HG02623 (cell line): ENCODE results near the gene USHBP1.
A peak's percentile ranks its signal among the peaks of the same experiment; 100 is the strongest.

ENCODE experiments used
- ATAC-seq: cut with Tn5 transposase; IDR thresholded peaks from one replicate; pipeline ENCODE4 v1.9.1; 2021; ENCODE audit warnings: moderate library complexity; ENCODE audit not compliant: unreplicated experiment

USHBP1 gene

DNA sequence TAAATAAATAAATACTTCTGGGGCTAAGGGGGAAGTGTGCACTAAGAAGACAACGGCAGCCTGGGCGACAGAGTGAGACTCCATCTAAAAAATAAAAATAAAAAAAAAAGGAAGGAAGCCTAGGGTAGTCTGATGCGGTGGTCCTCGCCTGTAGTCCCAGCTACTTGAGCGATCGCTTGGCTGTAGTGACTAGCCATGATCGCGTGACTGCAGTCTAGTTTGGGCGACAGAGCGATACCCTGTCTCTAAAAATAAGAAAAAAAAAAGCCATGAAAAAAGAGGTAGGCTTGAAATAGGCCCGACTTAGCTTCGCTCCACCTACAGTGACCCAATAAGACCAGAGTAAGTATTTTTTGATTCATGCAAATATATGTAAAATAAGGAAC lies 2.0 kb upstream of the USHBP1 start:
- no peak for ATAC-seq

DNA sequence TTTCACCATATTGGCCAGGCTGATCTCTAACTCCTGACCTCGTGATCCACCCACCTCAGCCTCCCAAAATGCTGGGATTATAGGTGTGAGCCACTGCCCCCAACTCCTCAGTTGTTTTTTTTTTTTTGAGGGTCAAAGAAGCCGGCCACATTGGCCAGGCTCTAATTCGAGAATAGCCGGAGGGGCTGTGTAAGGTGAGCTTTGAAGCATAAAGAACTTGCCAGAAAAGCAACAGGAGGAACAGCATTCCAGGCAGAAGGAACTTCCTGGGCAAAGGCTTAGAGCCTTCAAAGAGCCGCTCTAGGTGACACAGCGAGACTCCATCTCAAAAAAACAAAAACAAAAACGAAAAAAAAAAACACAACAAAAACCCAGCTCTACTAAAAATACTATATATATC lies 1.5 kb upstream of the USHBP1 start:
- no peak for ATAC-seq

DNA sequence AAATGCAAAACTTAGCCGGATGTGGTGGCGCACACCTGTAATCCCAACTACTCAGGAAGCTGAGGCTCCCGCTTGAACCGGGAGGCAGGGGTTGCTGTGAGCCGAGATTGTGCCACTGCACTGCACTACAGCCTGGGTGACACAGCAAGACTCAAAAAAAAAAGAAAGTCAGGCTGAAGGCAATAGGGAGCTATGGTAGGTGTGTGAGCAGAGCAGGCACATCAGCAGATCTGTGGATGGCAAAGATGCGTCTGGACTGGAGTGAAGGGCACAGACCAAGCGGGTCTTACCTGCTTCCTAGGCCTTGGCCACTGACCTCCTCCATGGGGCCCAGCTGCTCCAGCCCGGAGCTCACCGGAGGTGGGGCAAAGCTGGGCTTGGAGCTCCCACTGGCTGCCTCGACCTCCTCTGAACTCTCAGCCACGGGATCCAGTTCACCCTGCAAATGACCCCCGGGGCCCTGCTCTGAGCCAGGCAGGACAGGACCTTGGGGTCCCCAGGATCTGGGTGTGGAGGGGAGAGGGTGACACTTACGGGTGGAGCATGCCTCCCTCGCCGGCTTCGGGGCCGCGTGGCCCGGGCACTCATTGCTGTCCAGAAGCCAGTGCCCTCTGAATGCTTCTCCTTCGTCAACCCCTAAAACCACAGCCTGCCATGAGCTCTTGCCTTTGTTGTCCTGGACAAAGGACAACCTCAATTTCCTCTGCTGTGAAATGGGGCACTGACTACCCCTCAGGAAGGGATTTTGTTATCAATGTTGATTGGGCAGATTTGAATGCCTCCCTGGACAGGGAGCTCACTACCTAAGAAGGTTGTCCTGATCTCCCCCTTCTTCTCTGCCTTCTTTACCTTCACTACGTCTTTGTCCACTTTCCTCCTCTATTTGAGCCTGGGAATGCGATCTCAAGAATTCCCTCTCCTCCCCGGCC lies 569 bp downstream of the USHBP1 start:
- no peak for ATAC-seq

DNA sequence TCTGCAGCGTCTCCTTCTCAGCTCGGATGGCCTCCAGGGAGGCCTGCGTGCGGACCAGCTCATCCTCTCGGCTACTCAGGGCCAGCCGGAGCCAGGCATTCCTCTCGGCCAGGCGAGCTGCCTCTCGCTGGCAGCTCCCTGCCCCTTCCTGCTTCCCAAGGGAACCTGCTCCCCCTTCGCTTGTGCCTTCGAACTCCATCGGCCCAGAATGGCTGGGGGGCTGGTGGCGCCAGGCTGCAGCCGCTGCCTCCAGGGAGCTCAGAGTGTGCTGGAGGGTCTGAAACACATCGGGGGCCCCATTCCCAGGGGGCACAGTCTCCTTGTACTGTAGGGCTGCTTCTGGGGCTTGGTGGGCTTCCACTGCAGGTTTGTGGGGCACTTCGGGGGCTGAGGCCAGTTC lies 2.0 kb downstream of the USHBP1 start:
- no peak for ATAC-seq

DNA sequence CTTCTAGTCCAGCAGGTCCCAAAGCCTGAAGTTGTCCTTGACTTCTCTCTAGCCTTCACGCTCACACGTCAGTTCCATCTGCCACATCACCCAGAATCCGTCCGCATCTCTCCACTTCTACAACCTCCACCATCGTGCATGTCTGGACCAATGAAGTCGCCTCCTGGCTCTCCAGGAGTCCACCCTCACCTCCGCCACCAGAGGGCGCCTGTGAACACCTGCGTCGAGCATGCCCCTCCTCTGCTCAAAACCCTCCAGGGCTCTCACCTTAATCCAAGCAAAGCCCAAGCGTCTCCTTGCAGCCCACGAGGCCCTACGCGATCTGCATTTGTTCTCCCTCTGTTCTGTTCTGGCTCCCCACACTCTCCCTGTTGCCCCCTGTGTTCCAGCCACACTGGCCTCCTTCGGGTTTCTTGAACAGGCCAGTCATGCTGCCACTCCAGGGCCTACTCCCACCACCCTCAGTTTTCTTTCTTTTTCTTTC lies 3.7 kb downstream of the USHBP1 start:
- peak; percentile 50 for ATAC-seq

DNA sequence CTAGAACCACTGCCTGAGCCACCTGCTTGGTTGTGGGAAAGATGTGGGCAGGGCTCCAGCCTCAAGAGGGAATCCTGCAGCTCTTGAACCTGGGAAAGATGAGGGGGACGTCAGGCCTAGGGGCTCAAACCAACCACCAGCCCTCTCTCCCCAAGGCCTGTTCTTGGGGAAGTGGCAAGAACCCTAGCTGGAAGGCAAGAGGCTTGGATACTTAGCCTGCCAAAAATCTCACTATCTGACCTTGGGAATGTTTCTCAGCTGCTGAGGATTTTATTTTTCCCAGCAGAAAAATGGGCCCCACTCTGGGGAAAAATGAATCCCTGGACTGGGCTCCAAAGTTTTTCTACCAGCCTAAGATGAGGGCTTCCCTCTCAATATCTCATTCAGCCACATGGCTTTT lies 4.6 kb downstream of the USHBP1 start:
- ATAC-seq: no peak

DNA sequence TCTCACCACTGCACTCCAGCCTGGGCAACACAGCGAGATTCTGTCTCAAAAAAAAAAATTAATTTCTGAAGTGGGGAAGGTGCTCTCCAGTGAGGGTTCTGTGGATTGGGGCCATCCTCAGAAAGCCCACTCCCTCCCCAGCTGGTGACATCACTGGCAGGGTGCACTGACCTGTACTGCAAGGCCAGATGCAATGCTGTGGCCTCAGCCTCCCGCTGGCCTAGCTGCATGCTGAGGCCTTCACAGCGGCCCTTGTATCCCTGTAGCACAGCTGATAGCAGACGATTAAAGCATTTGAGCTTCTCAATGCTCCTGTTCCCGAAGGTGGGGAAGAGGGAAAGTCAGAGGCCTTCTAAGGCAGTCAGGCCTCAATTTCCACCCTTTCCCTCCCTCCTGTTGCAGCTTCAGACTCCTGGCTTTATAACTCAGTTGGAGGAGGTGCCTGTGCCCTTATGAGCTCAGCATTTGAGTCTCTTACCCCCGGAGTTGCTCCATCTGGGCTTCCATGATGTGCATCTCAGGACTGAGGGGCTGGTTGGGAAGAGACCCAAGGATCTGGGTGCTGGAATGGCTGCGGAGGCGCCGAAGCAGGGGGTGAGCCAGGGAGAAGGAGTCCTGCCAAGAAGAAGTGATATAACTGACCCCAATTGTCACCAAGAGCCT lies 5.3 kb downstream of the USHBP1 start:
- no peak for ATAC-seq

DNA sequence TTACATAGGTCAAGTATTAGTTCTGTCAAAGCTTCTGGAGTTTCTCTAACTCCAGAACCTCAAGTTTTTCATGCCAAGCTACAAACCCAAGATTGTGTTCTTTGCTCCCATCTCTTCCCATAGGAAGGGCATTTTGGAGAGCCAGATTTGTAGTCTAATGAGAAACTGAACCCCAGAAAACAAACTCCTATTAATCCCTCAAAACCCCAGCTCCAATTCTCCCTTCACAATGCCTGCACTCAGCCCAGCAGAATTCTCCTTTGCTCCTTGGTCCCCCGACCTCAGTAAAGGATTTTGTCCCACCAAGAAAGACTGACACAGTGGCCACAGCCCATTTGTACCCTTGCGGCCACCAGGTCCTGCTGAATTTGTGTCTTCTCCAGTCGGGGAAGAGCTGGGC lies 8.4 kb downstream of the USHBP1 start:
- ATAC-seq: no peak

DNA sequence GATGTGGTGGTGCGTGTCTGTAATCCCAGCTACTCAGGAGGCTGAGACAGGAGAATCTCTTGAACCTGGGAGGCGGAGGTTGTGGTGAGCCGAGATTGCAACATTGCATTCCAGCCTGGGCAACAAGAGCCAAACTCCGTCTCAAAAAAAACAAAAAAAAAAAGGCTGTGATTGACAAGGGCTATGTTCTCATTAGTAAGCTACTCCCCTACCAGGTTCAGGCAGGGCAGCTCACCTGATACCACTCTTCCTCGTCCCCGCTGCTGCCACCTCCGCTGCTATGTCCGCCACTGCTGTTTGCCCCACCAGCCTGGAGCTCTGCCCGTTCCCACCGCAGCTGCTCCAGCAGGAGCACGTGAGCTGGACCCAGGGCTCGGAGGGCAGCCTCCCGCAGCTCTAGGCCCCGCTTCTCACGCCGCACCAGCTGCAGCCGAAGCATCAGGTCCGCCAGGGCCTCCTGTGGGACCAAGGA lies 9.4 kb downstream of the USHBP1 start:
- no peak for ATAC-seq

DNA sequence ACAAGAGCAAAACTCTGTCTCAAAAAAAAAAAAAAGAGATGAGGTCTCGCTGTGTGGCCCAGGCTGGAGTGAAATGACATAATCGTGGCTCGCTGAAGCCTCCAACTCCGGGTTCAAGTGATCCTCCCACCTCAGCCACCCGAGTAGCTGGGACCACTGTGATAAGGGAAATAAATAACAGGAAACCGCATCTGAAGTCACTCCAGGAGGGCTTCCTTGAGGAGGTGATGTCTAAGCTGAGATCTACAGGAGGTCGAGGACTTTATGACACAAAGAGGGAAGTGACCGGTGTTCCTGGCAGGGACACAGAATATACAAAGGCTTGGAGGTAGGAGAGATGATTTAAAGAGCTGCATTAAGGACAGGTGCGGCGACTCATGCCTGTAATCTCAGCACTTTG lies 9.9 kb downstream of the USHBP1 start:
- ATAC-seq: no peak

DNA sequence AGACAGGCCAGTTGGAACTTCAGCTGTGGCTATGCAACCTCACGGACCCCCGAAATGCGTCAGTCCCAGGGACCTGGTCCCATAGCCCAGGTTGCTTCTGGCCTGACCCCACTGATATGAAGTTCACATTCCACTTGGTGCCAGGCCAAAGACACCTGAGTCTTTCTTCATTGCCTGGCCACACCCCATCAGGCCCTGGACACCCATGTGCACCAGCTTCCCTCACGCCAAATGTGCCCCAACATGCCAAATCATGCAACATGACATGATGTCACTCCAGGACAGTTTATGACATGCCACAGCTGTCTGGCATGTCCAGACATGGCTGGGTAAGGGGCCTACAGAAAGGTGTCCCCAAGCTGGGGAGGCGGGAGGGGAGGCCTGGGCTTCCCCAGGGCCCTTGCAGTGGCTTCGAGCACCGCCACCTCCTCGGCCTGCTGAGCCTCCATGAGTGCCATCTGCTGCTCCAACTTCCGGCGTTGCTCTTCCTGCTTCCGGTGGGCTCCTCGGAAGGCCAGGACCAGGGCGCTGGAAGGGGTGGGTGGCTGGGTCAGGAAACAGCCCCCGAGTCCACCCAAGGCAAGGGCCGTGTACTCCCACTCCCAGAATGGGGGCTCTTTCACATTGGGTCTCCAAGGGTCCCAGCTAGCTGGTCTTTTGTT lies 14.5 kb downstream of the USHBP1 start:
- ATAC-seq: no peak

DNA sequence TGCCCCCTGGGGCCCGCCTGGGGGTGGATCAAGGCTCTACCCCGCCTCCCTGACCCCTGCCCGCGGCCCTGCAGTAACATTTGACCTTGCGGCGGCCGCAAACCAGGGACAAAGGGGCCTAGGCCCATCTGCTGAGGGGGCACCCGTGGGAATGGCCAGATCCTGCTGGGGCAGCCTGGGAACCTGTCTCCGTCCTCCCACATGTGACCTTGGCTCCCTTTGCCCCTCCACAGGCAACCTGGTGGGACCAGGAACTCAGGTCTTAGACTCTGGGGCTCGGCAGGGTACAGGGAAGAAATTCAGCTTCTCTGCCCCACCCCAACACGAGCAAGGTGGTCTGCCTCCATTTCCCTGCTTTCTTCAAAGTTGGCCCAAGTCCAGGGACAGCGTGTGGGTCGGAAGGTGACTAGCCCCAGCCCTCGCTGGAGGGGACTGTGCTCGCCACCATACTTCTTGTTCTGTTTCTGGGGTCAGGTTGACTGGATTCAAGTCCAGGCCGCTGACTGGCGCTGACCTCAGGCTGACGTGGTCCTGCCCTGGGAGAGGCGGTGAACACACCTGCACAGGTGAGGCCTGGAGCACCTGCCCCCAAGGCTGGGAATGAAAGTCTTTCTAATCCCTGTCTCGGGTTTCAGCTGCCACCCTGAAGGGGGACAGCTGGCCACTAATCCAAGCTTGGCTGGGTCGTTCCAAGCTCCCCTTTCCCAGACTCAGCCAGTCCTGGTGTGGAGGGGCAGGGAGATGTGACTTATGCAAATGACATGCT lies 16.4 kb downstream of the USHBP1 start:
- no peak for ATAC-seq

DNA sequence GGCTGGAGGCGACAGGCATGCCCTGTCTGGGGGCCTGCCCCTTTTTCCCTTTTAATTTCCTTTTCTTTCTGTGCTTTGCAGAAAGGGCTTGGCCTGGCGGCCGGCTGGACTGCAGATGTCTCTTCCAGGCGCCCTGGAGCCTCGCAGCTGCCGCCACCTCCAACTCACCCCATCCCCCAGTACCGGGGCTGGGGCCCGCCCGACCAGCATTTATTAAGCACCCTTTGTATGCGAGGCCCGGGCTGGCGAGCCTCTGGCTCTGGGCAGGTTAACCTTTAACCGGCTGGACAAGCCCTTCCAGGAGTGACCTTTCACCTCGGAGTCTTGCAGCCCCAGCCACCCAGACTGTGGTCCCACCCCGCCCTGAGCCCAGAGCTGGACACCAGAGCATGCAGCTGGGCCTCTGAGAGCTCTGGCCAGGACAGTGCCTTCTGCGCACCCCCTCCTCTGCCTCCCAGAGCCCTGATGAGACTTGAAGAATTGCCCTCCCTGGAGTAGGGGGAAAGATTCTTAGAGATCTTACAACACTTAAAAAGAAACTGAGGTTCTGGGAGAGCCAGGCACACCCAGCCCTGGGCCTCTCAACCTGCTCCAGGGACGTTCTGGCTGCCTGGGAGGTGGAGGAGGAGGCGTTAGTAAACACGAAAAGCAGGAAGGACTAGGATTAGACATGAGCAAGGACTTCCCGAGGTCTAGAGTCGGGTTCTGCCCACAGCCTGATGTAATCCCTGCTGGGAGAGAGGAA lies 17.7 kb downstream of the USHBP1 start:
- ATAC-seq: no peak

DNA sequence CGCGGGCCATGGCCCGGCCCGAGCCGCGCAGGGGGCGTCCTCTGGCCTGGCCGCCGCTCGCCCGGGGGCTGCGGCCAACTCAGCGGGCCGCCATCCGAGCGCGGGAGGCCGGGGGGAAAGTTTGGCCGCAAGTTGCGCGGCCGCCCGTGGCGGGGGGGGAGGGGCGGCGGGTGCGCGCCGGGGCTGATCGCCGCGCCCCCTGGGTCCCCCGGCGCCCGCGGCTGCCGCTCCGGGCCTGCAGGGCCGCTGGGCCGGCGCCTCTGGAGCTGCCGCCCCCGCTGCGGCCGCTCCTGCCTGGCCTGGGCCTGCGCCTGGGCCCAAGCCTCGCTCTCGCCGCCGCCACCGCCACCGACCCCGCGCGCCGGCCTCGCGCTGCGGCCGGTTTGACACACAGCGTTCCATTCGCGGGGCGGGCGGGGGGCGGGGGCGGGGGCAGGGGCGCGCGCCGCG lies 19.0 kb downstream of the USHBP1 start, which contains the start of gene NR2F6:
Gene NR2F6, minus strand, starts transcription at position 385 of the 450 bp plus-strand sequence. CDS start 699 bp downstream, outside the sequence.
- no peak for ATAC-seq

DNA sequence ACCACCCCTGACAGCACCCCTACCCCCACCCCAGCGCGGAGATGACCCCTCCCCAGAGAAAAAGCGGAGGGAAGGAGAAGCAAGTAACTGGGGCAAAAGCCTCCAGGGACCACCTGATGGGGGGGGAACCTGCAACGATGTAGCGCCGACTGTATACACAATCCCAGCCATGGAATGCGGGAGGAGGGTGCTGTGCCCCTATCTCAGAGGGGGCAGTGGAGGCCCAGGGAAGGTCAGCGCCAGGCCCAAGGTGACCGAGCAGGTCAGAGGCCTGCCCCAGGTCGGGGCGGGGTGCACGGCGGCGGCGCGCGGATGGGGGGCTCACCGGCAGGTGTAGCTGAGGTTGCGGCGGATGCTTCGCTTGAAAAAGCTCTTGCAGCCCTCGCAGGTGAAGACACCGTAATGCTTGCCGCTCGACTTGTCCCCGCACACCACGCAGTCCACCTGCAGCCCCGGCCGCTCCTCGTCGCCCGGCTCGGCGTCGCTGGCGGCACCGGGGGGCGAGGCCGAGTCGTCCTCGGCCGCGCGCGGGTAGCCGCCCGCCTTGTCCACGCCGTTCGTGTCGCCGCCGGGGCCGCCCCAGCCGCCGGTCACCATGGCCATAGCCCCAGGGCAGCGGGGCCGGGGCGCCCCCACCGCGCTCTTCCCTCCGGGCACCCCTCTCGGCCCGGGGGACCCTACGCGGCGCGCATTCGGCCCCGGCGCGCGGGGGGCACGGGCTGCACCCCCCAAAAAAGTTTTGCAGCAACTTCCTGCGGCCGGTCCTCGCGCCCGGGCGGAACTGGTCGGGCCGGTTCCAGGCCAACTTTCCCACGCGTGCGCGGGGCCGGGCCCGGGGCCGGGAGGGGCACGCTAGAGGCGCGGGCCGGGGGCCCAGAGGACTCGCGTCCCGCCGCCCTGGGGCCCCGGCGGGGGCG lies 19.7 kb downstream of the USHBP1 start:
- ATAC-seq: peak; percentile 22

DNA sequence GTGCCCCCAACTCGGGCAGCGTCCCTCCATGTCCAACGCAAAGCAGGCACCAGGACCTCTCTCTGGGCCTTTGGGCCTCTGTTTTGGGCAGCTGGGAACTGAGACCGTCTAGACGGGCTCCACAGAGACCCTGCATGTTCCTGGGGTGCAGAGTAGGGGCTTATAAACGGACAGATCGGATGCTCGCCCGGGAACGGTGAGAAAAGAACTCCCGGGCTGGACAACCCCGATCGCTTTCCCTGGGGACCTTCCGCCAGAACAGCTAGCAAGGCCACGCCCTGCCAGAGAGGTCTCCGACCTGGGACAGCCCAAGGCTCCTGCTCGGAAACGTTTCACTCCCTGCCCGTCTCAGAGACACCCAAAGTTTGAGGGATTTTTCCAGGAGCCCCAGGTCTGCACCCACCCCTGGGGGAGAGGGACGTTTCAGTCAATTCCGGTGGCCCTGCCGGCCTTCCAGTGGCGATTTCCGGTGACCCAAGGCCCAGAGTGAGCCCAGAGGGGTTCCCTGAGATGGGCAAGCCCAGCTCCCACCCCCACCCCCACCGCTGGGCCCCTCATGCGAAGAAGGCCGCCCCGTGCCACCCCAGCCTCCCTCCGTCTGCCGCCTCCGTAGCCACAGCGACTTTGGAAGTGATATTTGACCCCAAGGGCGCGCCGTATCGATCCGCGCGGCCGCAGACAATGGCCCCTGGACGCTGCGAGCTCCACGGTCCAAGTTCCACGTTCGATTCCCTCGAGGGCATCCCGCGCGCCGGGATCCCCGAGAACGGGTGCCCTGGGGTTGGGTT lies 20.5 kb downstream of the USHBP1 start:
- no peak for ATAC-seq

DNA sequence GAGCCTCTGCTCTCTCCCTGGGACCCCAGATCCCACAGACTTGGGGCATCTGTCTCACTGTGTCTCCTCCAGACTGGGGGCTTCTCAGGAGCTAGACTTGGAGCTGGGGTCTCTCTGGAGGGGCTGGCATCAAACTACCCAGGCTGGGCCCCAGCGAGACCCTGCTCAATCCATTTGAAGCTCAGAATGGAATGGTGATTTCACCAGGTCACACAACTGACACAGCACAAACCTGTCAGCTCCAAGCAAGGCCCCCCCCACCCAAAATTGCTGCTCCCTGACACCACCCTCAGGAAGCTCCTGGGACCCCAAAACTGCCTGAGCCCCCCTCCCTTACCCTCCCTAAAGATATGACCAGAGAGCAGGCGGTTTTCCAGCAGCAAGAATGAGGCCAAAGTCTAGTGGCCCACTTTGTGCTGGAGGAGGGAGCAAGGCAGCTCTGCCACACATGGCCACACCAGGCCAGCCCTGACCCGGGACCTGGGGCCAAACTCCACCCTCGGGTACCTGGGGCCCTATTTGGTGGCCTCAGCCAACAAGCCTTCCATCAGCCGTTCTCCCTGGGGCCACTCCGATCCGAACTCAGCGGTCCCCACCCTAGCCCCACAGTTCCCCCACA lies 21.2 kb downstream of the USHBP1 start:
- ATAC-seq: no peak
